ENCODE data around the gene FOXRED2.

Gene FOXRED2

GRCh38 chr22:36506637-36507517 is at the start of gene FOXRED2:
FOXRED2 (minus strand) TSS chr22:36507040; CDS start chr22:36506422, 618 bp downstream.
- Mint-ChIP-seq H3K4me3 (peak within 1 kb of the TSS; percentile 81), H3K36me3 (ENCODE audit: low read depth) (peaks cover 36% of the 10 kb centered on the region), H3K27me3 (no peaks in the 10 kb centered on the region), H3K4me1 (ENCODE audit: low read depth) (peaks cover 37% of the 10 kb centered on the region), H3K27ac (peak within 1 kb of the TSS; percentile 84), H3K9me3 (no peaks in the 10 kb centered on the region)
- intact Hi-C loops (cut with micrococcal nuclease): loop anchor here (1.0 to 2.0 kb wide), 2 partner anchors 22 to 24 kb away; partner anchors contain the start of gene EIF3D

GRCh38 chr22:36554098-36554497 is 47.3 kb upstream of the FOXRED2 start:
- peaks cover 18% of the 10 kb centered on the region for H3K4me1 Mint-ChIP-seq (ENCODE audit: low read depth)
- no peak overlapping the region for H3K27ac Mint-ChIP-seq
- H3K4me3 Mint-ChIP-seq: no peak overlapping the region
- intact Hi-C loops (cut with micrococcal nuclease): no loop called here
- H3K27me3 Mint-ChIP-seq: peaks cover 24% of the 10 kb centered on the region
- no peaks in the 10 kb centered on the region for H3K36me3 Mint-ChIP-seq (ENCODE audit: low read depth)
- no peaks in the 10 kb centered on the region for H3K9me3 Mint-ChIP-seq

- Mint-ChIP-seq H3K9me3 (no peaks in the 10 kb centered on the region), H3K27ac (peak overlapping the region; percentile 28), H3K4me1 (ENCODE audit: low read depth) (peaks cover 27% of the 10 kb centered on the region), H3K36me3 (ENCODE audit: low read depth) (no peaks in the 10 kb centered on the region), H3K4me3 (no peak overlapping the region), H3K27me3 (peaks cover 25% of the 10 kb centered on the region)
- intact Hi-C loops (cut with micrococcal nuclease): no loop called here
These were observed 45.4 kb upstream of the FOXRED2 start for GRCh38 chr22:36552289-36552688.

- H3K9me3 Mint-ChIP-seq: no peaks in the 10 kb centered on the region
- H3K36me3 Mint-ChIP-seq (ENCODE audit: low read depth): no peaks in the 10 kb centered on the region
- intact Hi-C loops (cut with micrococcal nuclease): no loop called here
- peaks cover 26% of the 10 kb centered on the region for H3K27me3 Mint-ChIP-seq
- peak overlapping the region; percentile 28 for H3K27ac Mint-ChIP-seq
- no peak overlapping the region for H3K4me3 Mint-ChIP-seq
- H3K4me1 Mint-ChIP-seq (ENCODE audit: low read depth): peaks cover 32% of the 10 kb centered on the region
These were observed 44.1 kb upstream of the FOXRED2 start for GRCh38 chr22:36550701-36551495.

DNA sequence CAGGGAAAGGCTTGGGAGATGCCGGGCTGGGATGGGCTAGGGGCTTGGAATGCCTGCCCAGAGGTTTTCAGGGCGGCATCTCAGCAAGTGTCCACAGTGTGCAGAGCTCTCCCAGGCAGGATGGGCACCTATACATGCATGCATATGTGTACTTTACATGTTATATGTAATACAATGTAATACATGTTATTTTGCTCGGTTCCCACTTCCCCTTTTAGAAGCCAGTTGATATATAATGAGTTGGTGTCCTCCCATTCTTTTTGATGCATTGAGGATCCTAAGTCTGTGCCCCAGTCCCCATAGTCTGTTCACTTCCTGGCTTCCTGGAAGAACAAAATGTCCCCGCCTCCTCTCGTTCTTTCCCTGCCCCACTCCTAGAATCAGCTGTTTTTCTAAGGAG is 42.2 kb upstream of the FOXRED2 start:
- intact Hi-C loops (cut with micrococcal nuclease): loop anchor here (5.0 kb wide), 2 partner anchors 303 to 428 kb away; no protein-coding TSS in a partner anchor
- peak overlapping the region; percentile 21 for H3K27ac Mint-ChIP-seq

DNA sequence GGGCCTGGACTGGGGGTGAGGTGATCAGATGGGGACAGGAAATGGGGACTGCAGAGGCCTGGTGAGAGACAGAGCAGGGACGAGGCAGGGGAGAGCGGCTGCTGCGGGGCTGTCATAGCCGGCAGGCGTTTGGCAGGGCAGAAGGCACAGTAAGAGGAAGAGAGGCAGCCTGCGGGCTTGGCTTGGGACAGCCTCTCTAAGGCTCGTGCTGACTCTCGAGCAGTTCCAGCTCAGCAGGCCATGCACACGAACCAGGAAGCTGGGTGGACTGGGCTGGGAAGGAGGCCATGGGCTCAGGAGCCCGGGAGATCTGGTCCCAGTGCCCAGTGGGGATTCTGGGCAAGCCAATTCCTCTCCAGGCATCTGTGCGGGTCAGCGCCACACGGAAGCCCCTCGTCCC is 41.8 kb upstream of the FOXRED2 start:
- Mint-ChIP-seq H3K4me3 (no peak overlapping the region), H3K27me3 (peaks cover 26% of the 10 kb centered on the region), H3K27ac (peak overlapping the region; percentile 21), H3K36me3 (ENCODE audit: low read depth) (no peaks in the 10 kb centered on the region), H3K9me3 (no peaks in the 10 kb centered on the region), H3K4me1 (ENCODE audit: low read depth) (peaks cover 33% of the 10 kb centered on the region)
- intact Hi-C loops (cut with micrococcal nuclease): loop anchor here (5.0 kb wide), 2 partner anchors 304 to 429 kb away; no protein-coding TSS in a partner anchor

More for the DNA sequence above, 42.2 kb upstream of the FOXRED2 start:
- no peaks in the 10 kb centered on the region for H3K9me3 Mint-ChIP-seq
- peaks cover 26% of the 10 kb centered on the region for H3K27me3 Mint-ChIP-seq
- peaks cover 33% of the 10 kb centered on the region for H3K4me1 Mint-ChIP-seq (ENCODE audit: low read depth)
- H3K36me3 Mint-ChIP-seq (ENCODE audit: low read depth): no peaks in the 10 kb centered on the region
- no peak overlapping the region for H3K4me3 Mint-ChIP-seq

DNA sequence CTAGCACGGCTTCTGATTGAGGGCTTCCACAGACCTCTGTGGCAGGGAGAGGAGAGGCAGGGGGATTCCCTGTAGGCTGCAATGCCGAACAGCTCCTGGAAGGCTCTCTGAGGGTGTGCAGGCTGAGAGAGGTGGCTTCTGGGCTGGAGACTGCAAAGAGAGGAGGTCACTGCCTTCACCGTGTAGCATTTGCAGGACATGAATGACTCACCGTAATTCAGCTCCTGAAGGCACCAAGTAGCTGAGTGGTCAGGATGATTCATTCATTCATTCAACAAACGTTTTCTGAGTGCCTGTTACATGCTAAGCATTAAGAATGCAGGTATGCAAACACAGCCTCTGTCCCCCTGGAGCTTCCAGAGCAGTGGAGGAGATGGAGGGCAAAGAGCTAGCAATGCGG is 40.1 kb upstream of the FOXRED2 start:
- Mint-ChIP-seq H3K36me3 (ENCODE audit: low read depth) (no peaks in the 10 kb centered on the region), H3K27ac (no peak overlapping the region), H3K4me3 (no peak overlapping the region), H3K4me1 (ENCODE audit: low read depth) (peaks cover 29% of the 10 kb centered on the region), H3K9me3 (no peaks in the 10 kb centered on the region), H3K27me3 (peaks cover 26% of the 10 kb centered on the region)
- intact Hi-C loops (cut with micrococcal nuclease): loop anchor here (2.0 to 5.0 kb wide), 3 partner anchors 228 to 430 kb away; no protein-coding TSS in a partner anchor

- H3K27ac Mint-ChIP-seq: no peak overlapping the region
- H3K27me3 Mint-ChIP-seq: peaks cover 22% of the 10 kb centered on the region
- H3K9me3 Mint-ChIP-seq: no peaks in the 10 kb centered on the region
- H3K36me3 Mint-ChIP-seq (ENCODE audit: low read depth): no peaks in the 10 kb centered on the region
- intact Hi-C loops (cut with micrococcal nuclease): loop anchor here (2.0 to 5.0 kb wide), 3 partner anchors 229 to 431 kb away; no protein-coding TSS in a partner anchor
- peaks cover 23% of the 10 kb centered on the region for H3K4me1 Mint-ChIP-seq (ENCODE audit: low read depth)
- no peak overlapping the region for H3K4me3 Mint-ChIP-seq
These were observed 39.4 kb upstream of the FOXRED2 start for GRCh38 chr22:36546092-36546804.

DNA sequence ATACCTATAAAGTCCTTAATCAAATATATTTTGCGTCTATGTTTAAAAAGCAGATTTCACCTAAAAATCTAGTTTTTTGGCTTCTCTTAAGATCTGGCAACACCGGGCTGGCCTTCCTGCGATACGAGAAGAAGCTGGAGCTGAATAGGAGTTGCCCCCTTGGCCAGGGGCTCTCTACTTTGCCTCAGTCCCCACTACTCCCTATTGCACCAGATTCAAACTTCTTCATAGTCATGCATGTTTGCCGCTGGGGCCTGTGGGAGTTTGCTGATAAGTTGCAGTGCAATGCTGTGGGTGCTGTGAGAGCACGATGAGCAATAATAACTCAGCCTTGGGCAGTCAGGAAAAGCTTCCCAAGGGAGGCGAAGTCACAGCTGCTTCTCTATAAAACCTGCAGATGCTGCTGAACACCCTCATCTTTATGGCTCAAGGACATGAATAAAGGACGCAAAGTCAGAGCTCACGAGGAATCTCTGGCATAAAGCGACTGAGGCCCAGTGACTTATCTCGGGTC is 37.3 kb upstream of the FOXRED2 start:
- Mint-ChIP-seq H3K4me1 (ENCODE audit: low read depth) (peaks cover 15% of the 10 kb centered on the region), H3K4me3 (no peak overlapping the region), H3K27me3 (peaks cover 17% of the 10 kb centered on the region), H3K36me3 (ENCODE audit: low read depth) (no peaks in the 10 kb centered on the region), H3K9me3 (no peaks in the 10 kb centered on the region), H3K27ac (no peak overlapping the region)
- intact Hi-C loops (cut with micrococcal nuclease): no loop called here

DNA sequence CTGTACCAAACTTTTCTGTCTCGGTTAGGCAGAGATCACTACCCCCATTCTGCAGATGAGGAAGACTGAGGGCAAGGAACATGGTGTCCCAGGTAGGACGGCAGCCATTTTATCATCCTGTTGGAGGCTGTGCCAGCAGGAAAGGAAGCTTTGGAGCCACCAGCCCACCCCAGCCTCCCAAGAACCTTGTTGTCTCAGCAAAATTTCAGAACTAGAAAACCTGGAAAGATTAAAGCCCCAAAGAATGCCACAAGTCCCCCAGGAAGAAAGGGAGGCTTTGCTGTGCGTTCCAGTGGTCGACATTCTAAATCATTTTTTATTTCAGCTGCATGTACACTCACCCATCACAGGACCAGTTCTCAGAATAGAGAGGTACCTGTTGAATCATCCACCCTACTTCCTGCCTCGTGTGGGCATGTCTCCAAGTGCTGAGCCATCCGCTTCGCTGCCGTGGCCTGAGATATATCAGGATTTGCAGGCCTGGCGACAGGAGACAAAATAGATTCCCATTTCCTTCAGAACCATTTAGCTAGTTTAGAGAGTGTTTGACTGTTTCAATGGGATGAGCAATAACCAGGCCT is 35.1 kb upstream of the FOXRED2 start:
- intact Hi-C loops (cut with micrococcal nuclease): no loop called here
- H3K27ac Mint-ChIP-seq: no peak overlapping the region
- no peak overlapping the region for H3K4me3 Mint-ChIP-seq

GRCh38 chr22:36540867-36541642 is 34.2 kb upstream of the FOXRED2 start:
- H3K4me1 Mint-ChIP-seq (ENCODE audit: low read depth): peaks cover 2% of the 10 kb centered on the region
- intact Hi-C loops (cut with micrococcal nuclease): no loop called here

More for the DNA sequence above, 35.1 kb upstream of the FOXRED2 start:
- Mint-ChIP-seq H3K9me3 (no peaks in the 10 kb centered on the region), H3K36me3 (ENCODE audit: low read depth) (no peaks in the 10 kb centered on the region), H3K4me1 (ENCODE audit: low read depth) (peaks cover 6% of the 10 kb centered on the region), H3K27me3 (peaks cover 14% of the 10 kb centered on the region)

DNA sequence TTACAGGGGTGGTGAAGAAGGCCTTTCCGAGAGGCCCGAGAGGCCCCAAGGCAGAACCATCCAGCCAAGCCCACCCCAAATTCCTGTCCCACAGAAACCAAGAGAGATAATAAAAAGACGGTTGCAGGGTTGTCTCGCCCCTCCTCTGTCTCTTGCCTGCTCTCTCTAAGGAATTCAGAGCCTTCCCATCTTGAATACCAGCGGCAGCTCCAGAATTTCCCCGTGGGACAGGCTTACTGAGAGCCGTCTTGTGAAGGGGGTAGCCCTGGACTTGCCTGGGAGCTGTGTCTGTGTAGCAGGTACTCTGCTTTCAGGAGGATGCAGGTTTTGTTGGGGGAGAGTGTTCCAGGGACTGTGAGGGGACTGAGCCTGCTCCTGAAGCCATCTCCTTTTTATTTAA is 31.7 kb upstream of the FOXRED2 start:
- intact Hi-C loops (cut with micrococcal nuclease): no loop called here

More at GRCh38 chr22:36540867-36541642, 34.2 kb upstream of the FOXRED2 start:
- Mint-ChIP-seq H3K9me3 (no peaks in the 10 kb centered on the region), H3K36me3 (ENCODE audit: low read depth) (no peaks in the 10 kb centered on the region), H3K4me3 (no peak overlapping the region), H3K27ac (no peak overlapping the region), H3K27me3 (peaks cover 10% of the 10 kb centered on the region)

More for the DNA sequence above, 31.7 kb upstream of the FOXRED2 start:
- H3K27me3 Mint-ChIP-seq: peaks cover 12% of the 10 kb centered on the region
- no peak overlapping the region for H3K27ac Mint-ChIP-seq
- H3K4me1 Mint-ChIP-seq (ENCODE audit: low read depth): no peaks in the 10 kb centered on the region
- no peaks in the 10 kb centered on the region for H3K9me3 Mint-ChIP-seq
- no peak overlapping the region for H3K4me3 Mint-ChIP-seq
- no peaks in the 10 kb centered on the region for H3K36me3 Mint-ChIP-seq (ENCODE audit: low read depth)
